SK-N-MC (cell line): ENCODE data around the gene CAMK2G.

ENCODE experiments used
- DNase-seq: peaks from one replicate; pipeline ENCODE4 v3.0.0-alpha.2; 2011; ENCODE audit warnings: low read depth, low spot score
- H3K27ac ChIP-seq: fragments of 200-600 bp; sonication (generic); 2 replicates; pipeline ENCODE4 v1.5.1; 2016; ENCODE audit warnings: mixed run types
- H3K36me3 ChIP-seq: fragments of 200-600 bp; sonication (generic); 2 replicates; pipeline ENCODE4 v1.6.1; 2017; ENCODE audit warnings: antibody characterized with exemption, low read length, mixed read lengths; ENCODE audit not compliant: insufficient read depth
- H3K4me3 ChIP-seq: fragments of 200-600 bp; sonication (generic); 2 replicates; pipeline ENCODE4 v1.5.1; 2016
- H3K9ac ChIP-seq: fragments of 200-600 bp; sonication (generic); 2 replicates; pipeline ENCODE4 v1.8.0; 2017; ENCODE audit warnings: mixed run types, mixed read lengths; ENCODE audit not compliant: insufficient read length
- H3K9me3 ChIP-seq: fragments of 200-600 bp; sonication (generic); 2 replicates; pipeline ENCODE4 v1.6.1; 2017; ENCODE audit warnings: low read depth, mild to moderate bottlenecking, antibody characterized with exemption, low read length, moderate library complexity, mixed read lengths
- EZH2 ChIP-seq: fragments of 200-600 bp; sonication (generic); IDR thresholded peaks from one replicate; pipeline ENCODE4 v1.6.1; 2017; ENCODE audit warnings: antibody characterized with exemption
- FOXP2 ChIP-seq: optimal IDR thresholded peaks from 2 replicates; pipeline ENCODE3; 2011; ENCODE audit warnings: mild to moderate bottlenecking, moderate library complexity; ENCODE audit not compliant: insufficient read depth; ENCODE audit errors: extremely low read length, control extremely low read depth
- POLR2AphosphoS5 ChIP-seq: IDR thresholded peaks from 2 replicates; pipeline ENCODE4 v1.6.1; 2012; ENCODE audit warnings: mild to moderate bottlenecking, low read depth, low read length, borderline replicate concordance

The CAMK2G gene

GRCh38 chr10:73888514-73888913 lies 14.2 kb upstream of the CAMK2G start:
- no peaks in the 10 kb centered on the region for H3K36me3 ChIP-seq
- H3K9me3 ChIP-seq, result no peaks in the 10 kb centered on the region
- no peak overlapping the region for H3K4me3 ChIP-seq
- no peak for DNase-seq
- no peak overlapping the region for H3K27ac ChIP-seq
- no peak overlapping the region for H3K9ac ChIP-seq
- TF ChIP-seq EZH2, result no peak
- TF ChIP-seq POLR2AphosphoS5, result no peak
- TF ChIP-seq FOXP2, result no peak

GRCh38 chr10:73887294-73888039 lies 13.1 kb upstream of the CAMK2G start:
- no peak for DNase-seq
- no peak overlapping the region; the same call in 1 of the 2 replicates for H3K4me3 ChIP-seq
- H3K36me3 ChIP-seq, result no peaks in the 10 kb centered on the region
- H3K27ac ChIP-seq, result no peak overlapping the region
- no peaks in the 10 kb centered on the region for H3K9me3 ChIP-seq
- TF ChIP-seq FOXP2 (no peak), EZH2 (no peak), POLR2AphosphoS5 (no peak)
- no peak overlapping the region for H3K9ac ChIP-seq

GRCh38 chr10:73886661-73887293 lies 12.4 kb upstream of the CAMK2G start:
- no peak for DNase-seq
- no peaks in the 10 kb centered on the region for H3K9me3 ChIP-seq
- H3K27ac ChIP-seq, result no peak overlapping the region
- TF ChIP-seq FOXP2 (no peak), EZH2 (no peak), POLR2AphosphoS5 (no peak)
- H3K9ac ChIP-seq, result no peak overlapping the region
- H3K4me3 ChIP-seq, result no peak overlapping the region
- H3K36me3 ChIP-seq, result no peaks in the 10 kb centered on the region

- Histone ChIP-seq H3K36me3 (no peaks in the 10 kb centered on the region), H3K9me3 (no peaks in the 10 kb centered on the region), H3K4me3 (no peak overlapping the region), H3K27ac (no peak overlapping the region), H3K9ac (no peak overlapping the region)
- no peak for DNase-seq
- TF ChIP-seq EZH2 (no peak), POLR2AphosphoS5 (no peak), FOXP2 (no peak)
Observed at GRCh38 chr10:73886085-73886529, 11.8 kb upstream of the CAMK2G start.

DNA sequence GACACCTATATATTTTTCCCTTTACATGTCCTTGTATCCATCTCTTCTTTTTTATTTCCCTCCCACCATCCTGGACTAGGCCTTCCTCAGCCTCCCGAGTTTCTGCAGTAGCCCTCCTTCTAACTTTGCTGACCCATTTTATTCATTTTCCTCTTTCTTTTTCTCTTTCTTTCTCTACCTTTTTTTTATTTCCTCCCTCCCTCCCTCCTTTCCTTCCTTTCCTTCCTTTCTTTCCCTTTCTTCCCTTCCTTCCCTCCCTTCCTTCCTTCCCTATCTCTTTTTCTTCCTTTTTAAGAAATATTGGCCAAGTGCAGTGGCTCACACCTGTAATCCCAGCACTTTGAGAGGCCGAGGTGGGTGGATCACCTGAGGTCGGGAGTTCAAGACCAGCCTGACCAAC lies 9.7 kb upstream of the CAMK2G start:
- Histone ChIP-seq H3K4me3 (no peak overlapping the region), H3K9me3 (no peaks in the 10 kb centered on the region), H3K9ac (no peak overlapping the region), H3K36me3 (no peaks in the 10 kb centered on the region), H3K27ac (no peak overlapping the region)
- TF ChIP-seq POLR2AphosphoS5 (no peak), FOXP2 (no peak), EZH2 (no peak)
- DNase-seq, result no peak

DNA sequence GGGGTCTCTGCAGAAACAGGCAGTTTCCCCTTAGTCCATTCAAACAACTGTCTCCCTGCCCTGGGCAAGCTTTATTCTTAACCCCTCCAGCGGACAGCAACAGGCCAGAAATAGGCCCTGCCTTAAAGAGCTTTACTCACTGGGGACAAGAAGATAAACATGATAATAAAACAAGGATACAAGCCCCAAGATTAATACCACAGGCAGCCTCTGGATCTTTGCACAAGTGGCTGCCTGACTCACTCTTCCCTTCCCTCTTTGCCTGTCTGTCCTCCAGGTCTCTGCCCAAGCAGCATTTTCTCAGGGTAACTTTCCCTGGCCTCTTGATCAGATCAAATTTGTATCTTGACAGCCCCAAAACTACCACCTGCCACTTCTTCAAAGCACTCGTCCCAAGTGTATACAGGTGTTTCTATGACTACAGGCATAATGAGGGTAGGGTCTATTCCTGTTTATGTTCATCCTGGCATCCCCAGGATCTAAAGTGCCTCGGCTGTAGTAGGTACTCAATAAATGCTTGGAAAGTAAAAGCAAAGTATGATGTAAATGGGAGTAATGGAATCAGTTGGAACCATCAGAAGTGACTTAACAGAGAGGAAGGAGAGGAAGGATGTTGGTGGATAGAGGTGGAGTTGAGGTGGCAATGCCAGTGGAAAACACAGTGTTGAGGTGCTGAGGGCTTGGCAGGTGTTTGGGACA lies 7.0 kb upstream of the CAMK2G start:
- Histone ChIP-seq H3K4me3 (no peak overlapping the region), H3K9me3 (no peaks in the 10 kb centered on the region), H3K36me3 (no peaks in the 10 kb centered on the region), H3K9ac (no peak overlapping the region), H3K27ac (no peak overlapping the region)
- TF ChIP-seq EZH2 (no peak), FOXP2 (no peak), POLR2AphosphoS5 (no peak)
- DNase-seq, result no peak

- Histone ChIP-seq H3K9me3 (no peaks in the 10 kb centered on the region), H3K9ac (no peak overlapping the region), H3K4me3 (no peak overlapping the region), H3K27ac (no peak overlapping the region), H3K36me3 (no peaks in the 10 kb centered on the region)
- DNase-seq, result no peak
- TF ChIP-seq EZH2 (no peak), POLR2AphosphoS5 (no peak), FOXP2 (no peak)
Observed at GRCh38 chr10:73879296-73880173, 5.2 kb upstream of the CAMK2G start.
